NCI-H1092 treated with DMSO at 0.1 percent for 48 hours (cell line): ENCODE results near the gene ACO1.

Source experiments
- DNase-seq: peaks from one replicate; lab custom pipeline; 2025; lab: John Stamatoyannopoulos, UW

ACO1 gene

DNA sequence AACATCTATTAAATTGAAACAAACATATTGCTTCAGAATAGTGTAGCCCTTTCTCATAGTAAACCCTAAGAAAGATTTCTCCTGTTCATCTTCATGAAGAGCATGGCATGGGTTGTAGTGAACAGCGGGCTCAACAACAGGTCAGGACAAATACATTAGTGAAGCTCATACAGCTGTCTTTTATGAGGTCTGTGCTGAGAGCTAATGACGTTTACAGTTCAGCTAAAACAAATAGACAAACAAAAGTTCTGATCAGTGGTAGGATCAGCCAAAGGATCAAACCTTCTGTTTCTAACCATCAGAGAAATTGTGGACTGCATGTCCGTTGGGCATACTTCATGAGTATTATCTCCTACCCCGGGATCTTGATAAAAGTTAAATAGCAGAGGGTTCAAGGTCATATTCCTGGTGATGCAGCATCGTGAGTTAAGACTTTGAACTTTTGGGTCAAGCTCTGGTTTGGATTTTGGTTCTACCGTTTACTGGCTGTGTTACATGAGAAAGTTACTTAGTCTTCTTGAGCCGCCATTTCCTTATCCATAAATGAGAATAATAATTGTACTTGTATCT is 37.9 kb downstream of the ACO1 start:
- no peak for DNase-seq

DNA sequence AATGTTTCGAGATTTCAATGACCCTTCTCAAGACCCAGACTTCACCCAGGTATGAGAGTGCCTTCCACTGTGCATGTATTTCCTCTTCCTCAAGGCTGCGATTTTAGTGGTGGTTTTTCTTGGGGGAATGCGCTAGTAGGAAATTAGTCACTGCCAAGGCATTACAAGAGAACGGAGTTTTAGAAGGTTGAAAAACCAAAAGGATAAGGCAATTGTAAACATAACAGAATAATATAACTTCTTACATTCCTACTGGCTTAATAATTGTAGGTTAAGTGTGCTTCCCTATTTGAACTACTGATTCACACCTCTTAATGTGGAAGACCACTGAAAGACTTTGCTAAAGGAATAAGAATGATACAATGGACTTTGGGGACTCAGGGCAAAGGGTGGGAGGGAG is 38.9 kb downstream of the ACO1 start:
- DNase-seq = no peak

DNA sequence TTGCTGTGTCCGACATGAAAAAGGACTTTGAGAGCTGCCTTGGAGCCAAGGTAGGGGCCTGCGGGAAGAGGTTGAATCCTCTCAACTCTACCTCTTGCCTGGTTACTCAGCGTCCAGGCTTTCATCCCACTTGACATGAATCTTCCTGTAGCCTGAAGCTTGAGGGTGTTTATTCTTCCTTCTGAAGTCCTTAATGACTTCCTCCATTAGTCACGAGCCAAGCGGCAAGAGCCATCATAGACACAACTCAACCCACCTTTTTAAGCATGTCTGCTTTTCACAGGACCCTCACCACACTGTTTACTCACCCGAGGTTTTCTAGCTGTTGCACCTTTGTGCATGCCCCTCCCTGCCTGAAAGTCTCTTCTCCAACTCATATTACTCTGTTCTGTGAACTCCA is 40.2 kb downstream of the ACO1 start:
- no peak for DNase-seq

DNA sequence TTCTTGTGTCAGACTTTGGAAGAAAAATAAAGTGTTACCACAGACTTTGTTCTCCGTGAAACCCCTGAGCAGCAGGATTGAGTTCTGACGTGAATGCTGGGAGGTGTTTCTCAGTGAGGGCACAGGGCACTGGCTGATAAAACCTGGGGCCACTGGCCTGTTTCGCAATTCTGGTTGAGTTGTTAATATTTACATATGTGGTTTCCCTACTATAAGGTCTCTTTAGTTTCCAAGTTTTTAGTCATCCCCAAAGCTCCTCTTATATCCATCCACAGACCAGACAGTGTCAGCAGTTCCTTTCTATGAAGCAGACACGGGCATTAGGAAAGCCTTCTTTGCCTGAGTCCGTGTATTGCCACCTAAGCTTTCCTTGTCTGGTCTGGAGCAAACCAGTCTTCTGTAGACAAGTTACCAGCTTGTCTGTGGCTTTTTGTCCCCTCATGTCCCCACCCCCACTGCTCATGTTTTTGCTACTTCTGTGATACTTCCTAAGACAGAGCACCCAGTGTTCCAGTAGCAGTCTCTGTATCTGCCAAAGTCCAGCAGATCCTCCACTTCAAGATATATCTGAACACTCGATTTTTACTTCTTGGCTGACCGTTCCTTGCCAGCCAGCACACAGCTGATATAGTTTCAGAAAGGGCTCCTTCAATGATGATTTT is 42.0 kb downstream of the ACO1 start:
- DNase-seq = no peak

DNA sequence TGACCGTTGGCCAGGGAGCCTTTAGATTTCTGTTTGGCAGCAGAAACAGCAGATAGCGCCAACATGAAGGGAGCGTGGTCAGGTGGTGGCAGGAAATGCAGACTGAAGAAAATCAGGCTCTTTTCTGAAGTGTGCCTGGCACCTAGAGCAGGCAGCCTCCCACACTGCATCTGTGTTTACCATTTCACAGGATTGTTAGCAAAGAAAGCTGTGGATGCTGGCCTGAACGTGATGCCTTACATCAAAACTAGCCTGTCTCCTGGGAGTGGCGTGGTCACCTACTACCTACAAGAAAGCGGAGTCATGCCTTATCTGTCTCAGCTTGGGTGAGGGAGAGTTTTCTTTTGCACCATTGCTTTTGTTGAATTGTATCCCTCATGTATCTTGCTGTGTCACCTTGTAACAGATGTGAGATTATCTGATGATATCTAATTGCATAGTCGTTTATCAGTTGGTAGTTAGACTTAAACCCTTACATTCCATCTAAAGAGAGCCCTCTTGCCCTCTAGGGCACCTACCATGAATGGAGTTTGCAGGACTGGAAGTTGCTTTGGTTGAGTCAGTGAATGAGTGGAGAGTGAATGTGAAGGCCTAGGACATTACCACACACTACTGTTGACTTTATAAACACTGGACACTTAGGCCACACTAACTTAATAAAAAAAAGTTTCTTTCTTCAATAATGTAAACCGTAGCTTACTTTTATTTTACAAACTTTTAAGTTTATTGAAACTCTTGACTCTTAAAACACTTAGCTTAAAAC is 42.8 kb downstream of the ACO1 start:
- peak; percentile 57 for DNase-seq

DNA sequence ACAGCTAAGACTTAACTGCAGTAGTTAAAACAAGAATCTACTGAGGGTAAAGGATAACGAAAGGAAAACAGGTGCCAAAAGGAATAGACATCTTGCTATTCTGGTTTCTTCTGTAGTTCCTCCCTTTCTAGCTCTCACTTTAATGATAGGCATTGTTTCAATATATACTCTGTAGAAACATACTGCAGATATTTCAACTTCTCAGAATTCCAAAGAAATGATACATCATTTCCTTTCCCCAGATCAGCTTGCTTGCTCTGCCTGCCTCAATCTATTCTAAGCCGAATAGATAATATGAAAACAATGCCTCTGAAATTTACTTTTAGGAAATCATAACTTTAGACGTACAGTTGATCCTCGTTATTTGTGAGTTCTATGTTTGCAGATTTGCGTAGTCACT is 46.3 kb downstream of the ACO1 start:
- DNase-seq = no peak

DNA sequence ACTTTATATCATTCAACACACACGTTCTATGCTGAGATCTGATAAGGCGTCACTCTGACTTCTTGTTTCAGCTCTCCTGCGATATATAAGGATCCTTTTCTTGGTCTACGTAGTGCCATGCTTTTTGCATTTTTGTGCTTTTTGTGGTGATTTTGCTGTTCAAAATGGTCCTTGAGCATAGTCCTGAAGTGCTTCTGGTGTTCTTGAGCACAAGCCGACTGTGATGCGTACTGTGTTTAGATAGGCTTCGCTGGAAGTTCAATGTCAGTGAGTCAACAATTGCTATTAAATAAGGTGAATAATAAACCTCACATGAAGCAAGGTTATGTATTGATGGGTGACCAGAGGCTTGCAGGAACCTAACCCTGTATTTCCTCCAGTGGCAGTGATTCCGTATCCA is 46.8 kb downstream of the ACO1 start:
- no peak for DNase-seq

DNA sequence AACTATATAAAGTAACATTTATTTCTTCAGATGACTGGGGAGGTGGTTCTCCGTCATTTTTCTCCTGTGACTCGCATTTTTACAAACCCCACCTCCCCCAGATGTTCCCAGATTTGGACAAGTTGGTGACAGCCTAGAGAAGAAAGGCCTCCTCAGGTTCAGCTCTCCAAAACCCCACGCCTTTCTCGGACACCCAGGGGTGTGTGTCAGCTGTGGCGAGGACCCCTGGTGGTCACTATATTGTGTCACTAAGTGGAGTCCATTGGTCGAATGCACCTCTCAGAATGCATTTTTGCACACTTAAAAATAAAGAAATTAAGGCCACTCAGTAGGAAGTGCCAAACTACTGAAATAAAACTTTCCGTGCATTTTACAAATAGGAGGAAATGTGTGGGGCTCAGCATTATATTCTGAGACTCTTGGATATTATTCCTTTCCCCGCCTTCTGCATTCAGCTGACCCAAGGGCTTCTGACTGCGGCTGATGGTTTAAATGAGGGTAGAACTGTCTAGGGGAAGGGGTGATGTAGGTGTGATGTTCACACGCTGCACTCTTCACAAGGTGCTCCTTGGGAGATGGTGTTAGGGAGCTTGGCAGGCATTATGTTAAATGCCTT is 47.6 kb downstream of the ACO1 start:
- peak; percentile 5 for DNase-seq

DNA sequence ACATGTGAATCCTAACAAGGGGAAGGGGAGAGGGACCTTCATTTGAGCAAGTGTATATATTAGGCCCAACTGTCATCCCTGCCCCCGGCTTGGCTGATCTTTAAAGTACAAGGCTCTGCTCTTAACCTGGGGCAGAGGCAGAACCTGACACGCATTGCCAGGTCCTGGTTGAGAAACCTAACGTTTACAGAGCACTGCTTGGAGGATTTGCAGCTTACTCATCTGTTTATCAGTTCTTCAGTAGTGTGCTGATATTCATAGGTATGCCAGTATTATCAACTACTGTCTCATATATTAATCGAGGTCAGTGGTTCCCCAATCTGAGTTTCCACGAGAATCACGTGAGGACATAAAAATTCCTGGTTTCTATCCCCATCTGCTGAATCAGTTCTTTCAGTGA is 50.4 kb downstream of the ACO1 start:
- DNase-seq = no peak

DNA sequence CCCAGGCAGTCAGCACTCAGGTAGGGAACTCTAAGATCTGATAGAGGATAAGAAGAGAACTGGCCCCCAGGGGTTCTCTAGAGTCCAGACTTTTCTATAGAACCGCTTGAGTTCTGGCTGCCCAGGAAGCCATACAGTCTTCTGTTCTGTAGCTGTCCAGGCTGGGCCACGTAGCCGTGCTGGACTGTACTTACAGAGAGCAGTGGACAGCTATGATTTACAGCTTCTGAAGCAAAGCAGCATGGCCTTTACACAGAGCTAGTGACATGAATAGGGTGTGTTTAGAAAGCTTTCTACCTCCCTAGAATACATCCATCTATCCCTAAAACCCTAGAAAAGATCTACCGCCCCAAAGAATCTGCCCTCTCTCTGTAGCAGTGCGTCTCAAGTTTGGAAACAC is 57.2 kb downstream of the ACO1 start:
- no peak for DNase-seq

DNA sequence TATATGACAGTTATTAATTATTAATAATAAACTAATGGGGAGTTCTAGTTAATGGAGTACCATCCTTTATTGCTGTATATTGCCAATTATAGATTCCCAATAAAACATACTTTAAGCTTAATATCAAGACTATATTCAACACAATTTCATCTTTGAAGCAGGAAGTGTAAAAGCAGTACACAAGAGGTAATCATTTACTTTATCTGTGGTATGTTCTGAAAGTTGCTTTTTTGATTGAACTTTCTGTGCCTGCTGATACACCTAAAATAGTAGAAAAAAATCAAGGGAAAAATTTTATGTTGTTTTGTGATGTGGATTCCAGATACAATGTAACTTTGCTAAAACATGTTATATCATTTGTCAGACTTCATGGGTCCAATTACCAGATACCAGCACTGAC is 58.0 kb downstream of the ACO1 start:
- DNase-seq = no peak

DNA sequence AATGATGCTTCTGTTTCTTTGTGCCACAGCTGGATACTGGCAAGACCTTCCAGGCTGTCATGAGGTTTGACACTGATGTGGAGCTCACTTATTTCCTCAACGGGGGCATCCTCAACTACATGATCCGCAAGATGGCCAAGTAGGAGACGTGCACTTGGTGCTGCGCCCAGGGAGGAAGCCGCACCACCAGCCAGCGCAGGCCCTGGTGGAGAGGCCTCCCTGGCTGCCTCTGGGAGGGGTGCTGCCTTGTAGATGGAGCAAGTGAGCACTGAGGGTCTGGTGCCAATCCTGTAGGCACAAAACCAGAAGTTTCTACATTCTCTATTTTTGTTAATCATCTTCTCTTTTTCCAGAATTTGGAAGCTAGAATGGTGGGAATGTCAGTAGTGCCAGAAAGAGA is 65.5 kb downstream of the ACO1 start:
- no peak for DNase-seq

DNA sequence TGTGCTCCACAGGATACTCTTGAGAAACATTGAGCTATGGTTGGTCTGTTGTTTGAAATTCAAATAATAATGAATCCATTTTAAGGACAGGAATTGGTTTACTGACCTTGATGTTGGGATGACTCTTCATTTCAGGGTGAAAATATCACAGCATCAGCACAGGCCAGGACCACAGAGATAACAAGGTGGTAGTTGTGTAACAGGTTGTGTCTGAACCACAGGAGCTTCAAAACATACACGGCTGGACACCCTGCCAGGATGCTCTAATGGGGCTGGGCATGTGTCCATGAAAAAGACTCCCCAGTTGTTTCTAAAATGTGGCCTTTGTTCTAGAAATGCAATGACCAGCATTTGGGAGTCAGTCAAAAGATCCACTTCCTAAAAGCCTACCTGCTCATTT is 69.8 kb downstream of the ACO1 start:
- no peak for DNase-seq

DNA sequence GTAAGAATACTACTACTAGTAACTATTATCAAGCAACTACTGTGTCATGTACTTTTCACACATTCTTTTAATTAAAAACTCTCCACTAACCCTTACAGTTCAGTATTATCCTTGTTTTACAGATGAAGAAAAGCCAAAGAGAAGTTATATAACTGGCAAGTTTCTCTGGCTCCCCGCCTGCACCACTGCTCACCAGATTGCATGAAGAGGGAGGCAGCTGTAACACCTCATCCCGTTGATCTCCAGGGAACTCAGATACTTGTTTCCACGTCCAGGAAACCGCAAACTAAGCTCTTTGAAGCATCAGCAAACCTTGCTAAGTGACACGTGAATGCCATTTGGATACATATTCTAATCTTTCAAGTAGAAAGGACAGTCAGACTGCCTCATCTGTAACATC is 71.3 kb downstream of the ACO1 start:
- no peak for DNase-seq

DNA sequence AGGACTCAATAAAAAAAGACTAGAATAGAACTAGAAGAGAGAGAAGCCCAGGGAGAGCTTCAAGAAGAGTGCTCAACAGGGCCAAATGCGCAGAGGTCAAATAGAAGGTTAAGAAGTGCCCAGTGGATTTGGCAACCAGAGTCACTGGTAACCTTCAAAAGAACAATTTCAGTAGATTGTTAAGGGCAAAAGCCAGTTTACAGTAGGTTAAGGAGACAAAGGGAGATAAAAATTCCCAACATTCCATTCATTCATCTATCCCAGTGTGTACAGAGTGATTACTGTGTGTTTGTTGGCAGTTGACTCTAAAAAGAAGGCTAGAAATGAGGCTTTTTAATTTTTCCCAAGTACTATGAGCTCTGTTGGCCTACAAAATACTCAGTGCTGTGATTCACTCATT is 72.1 kb downstream of the ACO1 start:
- no peak for DNase-seq

DNA sequence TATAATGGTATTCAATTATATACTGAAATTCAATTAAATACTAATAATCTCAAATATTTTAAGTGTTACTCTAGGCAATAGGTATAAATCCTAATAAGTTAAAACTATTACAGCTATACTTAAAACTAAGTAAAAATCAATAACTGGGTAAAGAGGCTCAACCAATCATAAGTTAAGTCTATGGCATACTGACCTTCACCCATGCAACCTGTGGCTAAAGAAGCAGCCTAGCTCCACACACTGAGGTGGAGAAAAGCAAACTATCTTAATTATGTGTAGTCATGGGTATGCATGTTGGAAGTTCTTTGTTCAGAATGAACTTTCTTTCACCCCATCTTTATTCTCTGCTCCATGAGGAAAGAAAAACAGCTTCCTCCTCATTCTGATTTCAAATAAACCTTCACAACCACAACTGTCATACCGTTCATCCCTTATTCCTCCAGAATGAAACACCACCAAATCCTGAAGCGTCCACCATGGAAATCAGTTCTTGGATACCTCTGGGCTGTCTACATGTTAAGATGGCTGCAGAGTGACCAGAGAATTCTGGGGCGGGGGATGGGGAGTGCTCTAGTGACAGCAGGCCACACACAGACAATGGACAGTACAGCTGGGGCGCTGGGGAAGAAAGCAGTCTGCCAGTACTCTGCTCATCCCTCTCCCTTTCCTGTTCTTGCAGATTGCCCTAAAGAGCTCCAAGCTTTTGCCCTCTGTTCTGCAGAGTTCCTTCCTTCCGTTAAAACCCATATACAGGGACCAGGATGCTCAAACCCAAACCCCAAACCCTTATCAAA is 79.3 kb downstream of the ACO1 start:
- DNase-seq = no peak

DNA sequence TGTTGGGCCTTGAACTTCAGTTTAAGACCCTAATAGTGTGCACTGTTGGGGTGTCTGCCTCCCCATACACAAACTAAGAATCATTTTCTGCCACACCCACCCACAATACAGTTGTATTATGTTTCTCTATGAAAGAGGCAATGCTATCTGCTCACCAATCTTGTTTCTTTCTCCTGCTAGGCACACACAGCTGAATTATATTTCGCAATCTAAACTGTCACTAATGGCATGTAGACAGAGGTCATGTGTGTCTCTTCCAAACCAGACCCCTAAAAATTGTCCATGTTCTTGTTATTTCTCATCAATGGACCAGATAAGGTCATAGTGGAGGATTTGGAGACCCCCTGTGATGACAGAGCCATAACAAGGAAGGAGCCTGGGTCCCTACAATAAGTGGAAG is 84.3 kb downstream of the ACO1 start:
- DNase-seq = no peak

DNA sequence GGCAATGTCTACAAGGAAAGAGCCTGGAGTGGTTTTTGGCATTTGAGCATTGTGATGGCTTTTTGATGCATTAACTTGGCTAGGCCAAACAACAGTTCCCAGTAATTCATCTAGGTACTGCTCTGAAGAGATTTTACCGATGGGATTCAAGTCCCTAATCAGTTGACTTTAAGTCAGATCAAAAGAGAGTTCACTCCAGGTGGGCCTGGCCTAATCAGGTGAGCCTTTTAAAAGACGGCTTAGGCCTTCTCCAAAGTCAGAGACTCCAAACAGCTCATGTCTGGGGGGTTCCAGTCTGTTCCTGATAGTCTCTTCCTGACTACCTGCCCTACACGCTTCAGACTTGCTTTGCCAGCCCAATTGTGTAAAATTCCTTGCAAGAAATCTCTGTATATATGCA is 87.9 kb downstream of the ACO1 start:
- DNase-seq = no peak

DNA sequence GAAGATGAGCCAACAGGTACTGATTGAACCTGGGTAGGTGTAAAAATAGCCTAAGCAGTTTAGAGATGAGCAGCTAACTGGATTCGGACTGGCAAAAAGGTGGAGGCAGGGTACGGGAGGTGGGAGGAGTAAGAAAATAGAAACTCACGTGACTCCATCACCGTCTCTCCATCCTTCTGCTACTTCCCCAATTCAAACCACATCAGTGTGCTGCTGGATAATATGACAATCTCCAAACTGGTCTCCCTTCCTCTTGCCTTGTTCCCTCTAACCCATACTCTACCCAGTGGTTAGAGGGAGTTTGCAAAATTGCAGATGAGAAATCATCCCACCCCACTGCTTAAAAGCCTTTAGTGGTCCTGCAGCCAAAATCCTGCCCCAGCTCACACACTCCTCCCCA is 98.9 kb downstream of the ACO1 start:
- DNase-seq = no peak

DNA sequence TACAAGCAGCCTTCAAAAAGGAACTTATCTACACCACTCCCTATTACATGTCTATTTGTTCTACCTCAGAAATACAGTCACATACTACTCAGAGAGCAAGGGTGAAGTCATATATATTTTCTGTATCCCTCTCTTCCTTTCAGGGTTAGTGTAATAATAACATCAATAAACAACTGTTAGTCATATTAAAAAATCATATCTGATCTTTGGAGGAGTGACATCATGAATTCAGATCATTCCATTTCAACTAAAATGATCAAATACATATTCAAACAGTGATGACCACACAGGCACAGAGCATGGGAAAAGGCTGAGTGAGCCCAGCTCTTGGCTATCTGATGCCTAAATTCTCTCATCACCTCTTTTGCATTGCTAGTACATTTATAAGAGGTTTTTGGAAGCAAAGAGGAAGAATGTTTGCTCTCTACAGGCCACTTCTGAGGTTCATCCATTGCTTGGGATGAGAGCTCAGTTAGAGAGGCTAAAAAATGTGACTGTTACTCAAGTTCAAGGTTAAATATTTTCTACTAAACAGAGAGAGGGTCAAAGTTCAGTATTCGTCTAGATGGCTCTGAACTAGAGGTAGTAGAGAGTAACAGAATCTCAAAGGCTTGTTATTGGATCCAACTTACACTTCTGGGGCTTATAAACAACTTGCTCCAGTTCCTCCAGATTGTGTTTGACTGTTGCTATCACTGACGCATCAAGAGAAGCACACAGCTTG is 102.6 kb downstream of the ACO1 start:
- no peak for DNase-seq

DNA sequence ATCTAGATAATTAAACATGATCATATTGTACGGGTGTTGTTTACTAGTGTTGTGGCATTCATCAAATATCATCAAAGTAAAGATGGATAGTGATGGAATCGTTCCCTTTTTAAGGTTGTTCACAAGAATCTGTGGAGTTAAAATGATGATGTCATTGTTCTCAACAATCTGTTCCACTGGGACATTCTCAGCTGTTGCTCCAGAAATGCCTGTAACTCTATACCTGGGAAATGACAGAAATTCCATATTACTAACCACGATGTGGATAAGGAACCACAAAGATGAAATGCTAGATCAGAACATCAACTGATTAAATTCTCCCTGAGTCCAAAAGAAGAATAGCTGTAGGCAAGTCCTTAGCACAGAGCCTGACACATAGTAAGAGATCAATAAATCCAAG is 103.5 kb downstream of the ACO1 start:
- no peak for DNase-seq

DNA sequence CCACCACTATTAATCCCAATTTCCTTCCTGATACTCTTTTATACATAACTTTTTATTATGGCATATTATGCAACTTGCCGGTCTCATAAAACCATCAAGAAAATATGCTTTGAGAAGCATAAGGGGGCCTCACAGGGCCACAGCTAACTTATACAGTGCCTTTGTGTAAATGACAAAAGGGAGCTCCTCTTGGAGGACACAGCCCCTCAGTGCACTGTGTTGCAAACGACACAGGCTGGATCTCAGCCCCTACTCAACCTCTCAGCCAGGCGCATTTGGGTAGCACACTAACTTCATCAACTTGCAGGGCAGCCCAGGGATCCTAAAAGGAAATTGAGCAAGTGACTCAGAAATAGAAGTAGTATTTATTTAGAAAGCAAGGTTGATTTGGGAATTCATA is 106.2 kb downstream of the ACO1 start:
- no peak for DNase-seq
